ENCODE results near the gene MMD2. TPM values are rescaled to one million over a fixed set of nuclear protein-coding genes. Genes with fewer than 3 reads are reported as not detected.

The MMD2 gene
- total and polyA plus RNA-seq, 2 experiments from 2014 or later = not detected

DNA sequence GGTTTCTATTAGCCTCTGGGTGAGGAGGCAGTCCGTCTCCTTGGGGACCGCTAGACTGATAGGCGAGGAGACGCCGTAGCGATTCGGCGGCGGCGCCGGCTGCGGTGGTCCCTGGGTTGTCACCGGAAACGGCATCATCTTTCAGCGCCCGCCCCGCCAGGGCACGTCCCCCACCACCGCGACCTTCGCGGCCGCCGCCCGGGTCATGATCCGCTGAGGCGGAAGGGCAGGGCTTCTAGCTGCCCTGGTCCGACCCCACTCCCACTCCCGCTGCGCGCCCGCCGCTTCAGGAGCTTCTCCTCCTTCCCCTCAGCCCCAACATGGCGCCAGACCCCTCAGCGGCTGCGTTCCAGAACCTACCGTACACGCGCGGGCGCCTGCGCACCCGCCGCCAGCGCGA, 97.3 kb downstream of the MMD2 start, which contains the start of gene PAPOLB:
PAPOLB (minus strand) TSS at position 358 of the 400 bp plus-strand sequence; CDS start at position 138, 220 bp downstream.
- TF ChIP-seq EZH2phosphoT487 (IDR thresholded peaks at IDR 0.05; ENCODE audit: low read depth, severe bottlenecking, unreplicated experiment) (no peak), EZH2 (IDR thresholded peaks at IDR 0.05; ENCODE audit: borderline replicate concordance) (no peak)
- H3K27me3 ChIP-seq = peaks cover 24% of the 10 kb centered on the region
- H3K27ac ChIP-seq = no peak within 1 kb of the TSS
- DNase-seq (ENCODE audit: low spot score) = no peak
- H3K9me2 ChIP-seq (replicated peaks; ENCODE audit: insufficient read depth) = no peaks in the 10 kb centered on the region
- no peak within 1 kb of the TSS for H3K4me3 ChIP-seq
- no peak within 1 kb of the TSS for H3K4me2 ChIP-seq
- no peaks in the 10 kb centered on the region for H3K79me2 ChIP-seq
- H2AFZ ChIP-seq = no peak within 1 kb of the TSS
- no peaks in the 10 kb centered on the region for H4K20me1 ChIP-seq (ENCODE audit: insufficient read depth, poor library complexity, severe bottlenecking)
- no peaks in the 10 kb centered on the region for H3K9me3 ChIP-seq (ENCODE audit: low read depth)
- H3K4me1 ChIP-seq (ENCODE audit: insufficient read depth) = no peaks in the 10 kb centered on the region
- WGBS (ENCODE audit: low lambda C conversion rate, missing lambda C conversion rate) = 99% methylated on average over 27 of the region's 46 CpGs
- H3K36me3 ChIP-seq (replicated peaks; ENCODE audit: insufficient read depth, low read depth) = no peaks in the 10 kb centered on the region

DNA sequence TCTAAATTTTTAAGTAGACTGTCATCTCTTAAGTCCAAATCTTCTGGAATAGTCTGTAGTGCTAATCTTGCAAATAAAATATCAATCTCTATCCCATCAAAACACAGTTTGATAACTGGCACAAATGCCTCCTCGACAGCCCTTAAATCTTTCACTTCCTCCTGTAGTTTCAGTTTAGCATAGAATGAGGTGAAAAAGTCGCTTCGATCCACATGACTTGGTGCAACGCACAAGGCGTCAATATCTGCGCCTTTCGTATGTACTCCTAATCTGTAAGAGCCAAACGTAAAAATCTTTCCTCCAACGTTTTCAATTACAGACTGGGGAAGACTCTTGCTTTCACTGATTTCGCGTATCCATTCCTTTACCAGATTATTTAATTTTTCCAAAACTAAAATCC, 97.8 kb downstream of the MMD2 start:
- H3K9me2 ChIP-seq (replicated peaks; ENCODE audit: insufficient read depth) = no peaks in the 10 kb centered on the region
- H3K4me2 ChIP-seq = no peak overlapping the region
- no peak for TF ChIP-seq EZH2 (IDR thresholded peaks at IDR 0.05; ENCODE audit: borderline replicate concordance)
- TF ChIP-seq, protein P1, sequence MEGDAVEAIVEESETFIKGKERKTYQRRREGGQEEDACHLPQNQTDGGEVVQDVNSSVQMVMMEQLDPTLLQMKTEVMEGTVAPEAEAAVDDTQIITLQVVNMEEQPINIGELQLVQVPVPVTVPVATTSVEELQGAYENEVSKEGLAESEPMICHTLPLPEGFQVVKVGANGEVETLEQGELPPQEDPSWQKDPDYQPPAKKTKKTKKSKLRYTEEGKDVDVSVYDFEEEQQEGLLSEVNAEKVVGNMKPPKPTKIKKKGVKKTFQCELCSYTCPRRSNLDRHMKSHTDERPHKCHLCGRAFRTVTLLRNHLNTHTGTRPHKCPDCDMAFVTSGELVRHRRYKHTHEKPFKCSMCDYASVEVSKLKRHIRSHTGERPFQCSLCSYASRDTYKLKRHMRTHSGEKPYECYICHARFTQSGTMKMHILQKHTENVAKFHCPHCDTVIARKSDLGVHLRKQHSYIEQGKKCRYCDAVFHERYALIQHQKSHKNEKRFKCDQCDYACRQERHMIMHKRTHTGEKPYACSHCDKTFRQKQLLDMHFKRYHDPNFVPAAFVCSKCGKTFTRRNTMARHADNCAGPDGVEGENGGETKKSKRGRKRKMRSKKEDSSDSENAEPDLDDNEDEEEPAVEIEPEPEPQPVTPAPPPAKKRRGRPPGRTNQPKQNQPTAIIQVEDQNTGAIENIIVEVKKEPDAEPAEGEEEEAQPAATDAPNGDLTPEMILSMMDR (IDR thresholded peaks at IDR 0.05; ENCODE audit: poor library complexity) = no peak
- no peak for TF ChIP-seq EZH2phosphoT487 (IDR thresholded peaks at IDR 0.05; ENCODE audit: low read depth, severe bottlenecking, unreplicated experiment)
- H3K4me3 ChIP-seq = no peak overlapping the region
- 95% methylated on average over 11 of the region's 11 CpGs for WGBS (ENCODE audit: low lambda C conversion rate, missing lambda C conversion rate)
- no peaks in the 10 kb centered on the region for H3K9me3 ChIP-seq (ENCODE audit: low read depth)
- H3K27ac ChIP-seq = no peak overlapping the region
- H3K4me1 ChIP-seq (ENCODE audit: insufficient read depth) = no peaks in the 10 kb centered on the region
- no peaks in the 10 kb centered on the region for H3K36me3 ChIP-seq (replicated peaks; ENCODE audit: insufficient read depth, low read depth)
- H3K79me2 ChIP-seq = no peaks in the 10 kb centered on the region
- H4K20me1 ChIP-seq (ENCODE audit: insufficient read depth, poor library complexity, severe bottlenecking) = no peaks in the 10 kb centered on the region
- peaks cover 24% of the 10 kb centered on the region for H3K27me3 ChIP-seq
- DNase-seq (ENCODE audit: low spot score) = no peak
- H2AFZ ChIP-seq = no peak overlapping the region

DNA sequence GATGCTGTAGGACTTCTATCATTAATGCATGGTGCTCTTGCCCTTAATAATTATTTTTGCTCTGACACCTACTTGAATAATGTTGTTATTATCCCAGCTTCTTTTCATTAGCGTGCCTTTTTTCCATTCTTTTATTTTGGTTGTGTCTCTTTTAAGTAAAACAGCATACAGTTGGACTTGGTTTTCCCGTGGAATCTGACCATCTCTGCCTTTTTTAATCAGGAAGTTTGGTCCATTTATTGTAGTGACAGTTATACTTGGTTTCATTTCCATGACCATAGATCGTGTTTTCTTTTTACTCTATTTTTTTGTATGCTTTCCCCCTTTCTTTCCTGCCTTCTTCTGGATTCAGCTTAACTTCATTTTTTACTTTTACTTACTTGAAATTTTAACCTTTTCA, 101.8 kb downstream of the MMD2 start:
- Histone ChIP-seq H3K9me2 (replicated peaks; ENCODE audit: insufficient read depth) (no peaks in the 10 kb centered on the region), H3K4me2 (no peak overlapping the region), H3K27me3 (peaks cover 18% of the 10 kb centered on the region), H2AFZ (no peak overlapping the region), H3K4me1 (ENCODE audit: insufficient read depth) (no peaks in the 10 kb centered on the region), H3K4me3 (no peak overlapping the region), H3K79me2 (no peaks in the 10 kb centered on the region), H3K36me3 (replicated peaks; ENCODE audit: insufficient read depth, low read depth) (no peaks in the 10 kb centered on the region), H3K27ac (no peak overlapping the region), H4K20me1 (ENCODE audit: insufficient read depth, poor library complexity, severe bottlenecking) (no peaks in the 10 kb centered on the region), H3K9me3 (ENCODE audit: low read depth) (no peaks in the 10 kb centered on the region)
- no peak for DNase-seq (ENCODE audit: low spot score)
- WGBS (ENCODE audit: low lambda C conversion rate, missing lambda C conversion rate) = 89% methylated on average over 3 of the region's 3 CpGs
- TF ChIP-seq, protein P1 (IDR thresholded peaks at IDR 0.05; ENCODE audit: poor library complexity) = no peak
- TF ChIP-seq EZH2phosphoT487 (IDR thresholded peaks at IDR 0.05; ENCODE audit: low read depth, severe bottlenecking, unreplicated experiment) = no peak
- no peak for TF ChIP-seq EZH2 (IDR thresholded peaks at IDR 0.05; ENCODE audit: borderline replicate concordance)

DNA sequence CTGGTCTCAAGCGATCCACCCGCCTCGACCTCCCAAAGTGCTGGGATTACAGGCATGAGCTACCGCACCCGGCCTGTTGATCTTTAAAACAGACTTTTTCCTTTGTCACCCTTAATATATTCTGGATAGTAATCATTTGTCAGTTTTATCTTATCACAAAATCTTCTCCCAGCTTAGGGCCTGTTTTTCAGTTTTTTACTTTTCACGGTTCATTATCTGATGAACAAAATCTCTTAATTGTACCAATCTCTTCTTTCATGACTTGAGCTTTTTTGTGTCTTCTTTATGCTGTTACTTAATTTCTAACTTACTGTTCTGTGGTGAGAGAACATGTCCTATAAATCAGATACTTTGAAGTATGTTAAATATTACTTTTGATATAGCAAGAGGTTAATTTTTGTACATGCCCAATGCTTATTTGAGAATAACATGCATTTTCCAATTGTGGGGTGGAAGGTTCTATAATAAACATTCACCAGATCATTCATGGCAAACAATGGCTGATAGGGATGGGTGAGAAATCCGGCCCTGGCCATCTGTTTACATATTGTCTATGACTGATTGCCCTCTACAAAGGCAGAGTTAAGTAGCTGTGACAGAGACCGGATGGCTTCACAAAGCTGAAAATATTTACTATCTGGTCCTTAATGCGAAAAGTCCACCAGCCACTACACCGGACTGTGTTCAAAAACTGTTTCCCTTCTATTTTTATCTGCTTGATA, 102.5 kb downstream of the MMD2 start:
- no peak overlapping the region for H3K4me3 ChIP-seq
- H4K20me1 ChIP-seq (ENCODE audit: insufficient read depth, poor library complexity, severe bottlenecking) = no peaks in the 10 kb centered on the region
- DNase-seq (ENCODE audit: low spot score) = no peak
- no peaks in the 10 kb centered on the region for H3K4me1 ChIP-seq (ENCODE audit: insufficient read depth)
- no peaks in the 10 kb centered on the region for H3K9me2 ChIP-seq (replicated peaks; ENCODE audit: insufficient read depth)
- no peaks in the 10 kb centered on the region for H3K9me3 ChIP-seq (ENCODE audit: low read depth)
- H3K36me3 ChIP-seq (replicated peaks; ENCODE audit: insufficient read depth, low read depth) = no peaks in the 10 kb centered on the region
- TF ChIP-seq EZH2phosphoT487 (IDR thresholded peaks at IDR 0.05; ENCODE audit: low read depth, severe bottlenecking, unreplicated experiment) (no peak), EZH2 (IDR thresholded peaks at IDR 0.05; ENCODE audit: borderline replicate concordance) (no peak)
- TF ChIP-seq, protein P1 (IDR thresholded peaks at IDR 0.05; ENCODE audit: poor library complexity) = no peak
- no peak overlapping the region for H2AFZ ChIP-seq
- peaks cover 18% of the 10 kb centered on the region for H3K27me3 ChIP-seq
- no peak overlapping the region for H3K4me2 ChIP-seq
- H3K79me2 ChIP-seq = no peaks in the 10 kb centered on the region
- H3K27ac ChIP-seq = no peak overlapping the region
- WGBS (ENCODE audit: low lambda C conversion rate, missing lambda C conversion rate) = 36% methylated on average over 10 of the region's 10 CpGs

All from hepatocyte (in vitro differentiated cells).